Astrocyte (in vitro differentiated cells and primary cell): ENCODE measurements around the gene NECTIN3.

Source experiments
- EZH2 ChIP-seq: IDR thresholded peaks from 2 replicates; pipeline ENCODE4 v1.6.1; 2012; ENCODE audit warnings: mild to moderate bottlenecking, low read length, inconsistent platforms; ENCODE audit not compliant: insufficient read depth
- TF ChIP-seq, protein P1 (sequence below): IDR thresholded peaks from 2 replicates; pipeline ENCODE4 v1.5.1; 2011; ENCODE audit warnings: low read depth, mild to moderate bottlenecking, inconsistent platforms, low read length, moderate library complexity; ENCODE audit not compliant: insufficient read depth

DNA sequence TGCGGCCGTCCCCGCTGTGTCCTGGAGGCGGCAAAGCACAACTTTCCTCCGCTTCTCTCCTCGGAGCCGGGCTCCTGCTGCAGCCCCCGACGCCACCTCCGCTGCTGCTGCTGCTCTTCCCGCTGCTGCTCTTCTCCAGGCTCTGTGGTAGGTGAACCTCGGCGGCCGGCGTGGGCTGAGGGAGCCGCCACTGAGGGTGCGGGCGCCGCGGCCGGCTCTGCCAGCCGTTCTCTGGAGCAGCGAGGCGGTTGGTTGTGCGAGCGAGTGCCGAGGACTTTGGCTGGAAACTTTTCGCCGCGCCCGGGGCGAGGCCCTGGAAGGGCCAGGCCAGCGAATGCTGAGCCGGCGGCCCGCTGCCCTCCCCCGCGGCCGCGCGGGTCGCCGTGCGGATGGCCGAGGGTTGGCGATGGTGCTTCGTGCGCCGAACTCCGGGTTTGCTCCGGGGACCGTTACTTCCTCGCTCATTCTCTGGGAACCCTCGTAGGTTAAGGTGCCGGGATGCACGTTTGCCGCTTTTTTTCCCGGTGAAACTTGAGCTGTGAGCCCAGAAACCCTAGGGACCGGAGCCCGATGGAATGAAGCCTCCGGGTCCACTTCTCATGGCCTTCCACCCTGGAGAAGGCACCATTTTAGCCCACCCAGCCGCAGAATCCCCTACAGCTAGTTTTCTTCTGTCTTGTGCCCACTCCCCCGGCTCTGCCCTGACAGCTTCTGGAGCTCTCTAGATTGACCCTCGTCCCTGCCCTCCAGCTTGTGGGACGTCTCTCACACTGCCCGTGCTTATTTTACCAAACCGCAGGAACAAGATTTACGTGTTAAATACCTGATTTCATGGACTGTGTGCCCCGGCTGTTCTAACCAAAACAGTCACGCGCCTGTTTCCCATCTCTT, 660 bp downstream of the NECTIN3 start:
- TF ChIP-seq, protein P1, sequence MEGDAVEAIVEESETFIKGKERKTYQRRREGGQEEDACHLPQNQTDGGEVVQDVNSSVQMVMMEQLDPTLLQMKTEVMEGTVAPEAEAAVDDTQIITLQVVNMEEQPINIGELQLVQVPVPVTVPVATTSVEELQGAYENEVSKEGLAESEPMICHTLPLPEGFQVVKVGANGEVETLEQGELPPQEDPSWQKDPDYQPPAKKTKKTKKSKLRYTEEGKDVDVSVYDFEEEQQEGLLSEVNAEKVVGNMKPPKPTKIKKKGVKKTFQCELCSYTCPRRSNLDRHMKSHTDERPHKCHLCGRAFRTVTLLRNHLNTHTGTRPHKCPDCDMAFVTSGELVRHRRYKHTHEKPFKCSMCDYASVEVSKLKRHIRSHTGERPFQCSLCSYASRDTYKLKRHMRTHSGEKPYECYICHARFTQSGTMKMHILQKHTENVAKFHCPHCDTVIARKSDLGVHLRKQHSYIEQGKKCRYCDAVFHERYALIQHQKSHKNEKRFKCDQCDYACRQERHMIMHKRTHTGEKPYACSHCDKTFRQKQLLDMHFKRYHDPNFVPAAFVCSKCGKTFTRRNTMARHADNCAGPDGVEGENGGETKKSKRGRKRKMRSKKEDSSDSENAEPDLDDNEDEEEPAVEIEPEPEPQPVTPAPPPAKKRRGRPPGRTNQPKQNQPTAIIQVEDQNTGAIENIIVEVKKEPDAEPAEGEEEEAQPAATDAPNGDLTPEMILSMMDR: no peak
- no peak for TF ChIP-seq EZH2
